HCT116 (cell line): Measurements from ENCODE around the gene GRID2.

Experiments
- CTCF ChIP-seq, 3 experiments: fragments of 200-600 bp in 1 of 3; sonication (generic) in 1 of 3; IDR thresholded peaks in 2 of 3; conservative IDR thresholded peaks in 1 of 3; 2 replicates each; pipeline ENCODE4 v1.5.1; 2012 to 2017; ENCODE audit warnings: low read depth in 2 of 3, low read length in 2 of 3, antibody characterized with exemption in 1 of 3, borderline replicate concordance in 1 of 3, control low read depth in 1 of 3, mild to moderate bottlenecking in 1 of 3, mixed read lengths in 1 of 3, mixed run types in 1 of 3, moderate library complexity in 1 of 3; ENCODE audit not compliant: insufficient read depth in 1 of 3
- EZH2 ChIP-seq: fragments of 200-600 bp; sonication (generic); IDR thresholded peaks from 2 replicates; pipeline ENCODE4 v1.6.1; 2017; ENCODE audit warnings: antibody characterized with exemption, mixed run types
- EZH2phosphoT487 ChIP-seq: fragments of 200-600 bp; IDR thresholded peaks from 2 replicates; pipeline ENCODE4 v1.6.1; 2018; ENCODE audit warnings: antibody characterized with exemption, borderline replicate concordance
- POLR2A ChIP-seq: IDR thresholded peaks from 2 replicates; pipeline ENCODE4 v1.7.0; 2011; ENCODE audit warnings: borderline replicate concordance; ENCODE audit not compliant: insufficient read depth, insufficient read length; ENCODE audit errors: extremely low read depth
- POLR2AphosphoS5 ChIP-seq: IDR thresholded peaks from 2 replicates; pipeline ENCODE4 v1.6.1; 2011; ENCODE audit warnings: mild to moderate bottlenecking, low read depth, low read length, moderate library complexity

- TF ChIP-seq CTCF (IDR thresholded peaks at IDR 0.05 in 2 of 3, conservative IDR thresholded peaks at IDR 0.05 in 1 of 3; ENCODE audit: borderline replicate concordance in 1 of 3, insufficient read depth in 1 of 3, low read depth in 2 of 3, low read length in 2 of 3): no peak
- no peak for TF ChIP-seq EZH2
- TF ChIP-seq POLR2A: no peak
- no peak for TF ChIP-seq EZH2phosphoT487
- TF ChIP-seq POLR2AphosphoS5: no peak
Observed at GRCh38 chr4:92599044-92599443, 295.3 kb downstream of the GRID2 start.
